ENCODE results near the gene SLFN11. TPM values are rescaled to one million over a fixed set of nuclear protein-coding genes. Genes with fewer than 3 reads are reported as not detected.

The SLFN11 gene
- total RNA-seq, 4 donors from 2014 or later: 58.1 to 127 (median 92.3) TPM

DNA sequence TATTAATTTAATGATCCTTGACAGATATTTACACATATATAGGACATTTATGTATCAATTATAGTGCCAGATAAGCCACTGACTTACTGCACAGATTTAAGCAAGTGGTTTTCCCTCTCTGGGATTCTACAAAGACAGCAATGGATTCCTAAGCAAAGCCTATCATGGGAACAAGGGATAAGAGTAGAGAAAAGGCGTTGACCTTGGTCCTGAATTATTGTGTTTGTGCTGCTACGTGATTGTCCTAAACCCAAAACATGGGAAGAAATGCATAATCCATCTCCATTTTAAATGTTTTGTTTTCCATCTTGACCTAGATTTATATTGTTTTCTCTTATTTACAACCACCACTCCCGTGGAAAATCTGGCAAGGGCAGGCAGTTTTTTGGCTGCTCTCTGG, 14.0 kb downstream of the SLFN11 start:
- no peak for TF ChIP-seq CTCF (IDR thresholded peaks at IDR 0.05)

DNA sequence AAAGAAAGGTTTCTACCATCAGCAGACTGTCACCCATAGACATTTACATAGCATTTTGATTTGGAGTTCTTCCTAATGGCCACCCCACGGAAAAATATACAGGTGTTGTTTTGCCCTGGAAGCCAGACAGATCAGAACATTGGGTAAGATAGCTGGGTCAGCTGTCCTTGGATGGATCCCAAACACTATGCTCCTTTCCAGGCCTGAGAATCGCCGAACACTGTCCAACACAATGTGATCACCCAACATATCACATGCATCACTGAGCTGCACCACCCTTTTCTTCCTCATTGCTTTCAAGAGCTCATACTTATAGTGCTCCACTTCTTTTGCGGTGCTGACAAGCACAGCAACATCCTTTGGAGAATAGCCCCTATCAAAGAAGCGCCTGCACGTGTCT, 21.1 kb downstream of the SLFN11 start:
- ATAC-seq (ENCODE audit: low FRiP score) (no peak), DNase-seq (ENCODE audit: low spot score) (no peak)
- TF ChIP-seq CTCF (IDR thresholded peaks at IDR 0.05): no peak

More for the DNA sequence above, 14.0 kb downstream of the SLFN11 start:
- ATAC-seq (ENCODE audit: low FRiP score) (no peak), DNase-seq (ENCODE audit: low spot score) (no peak)

DNA sequence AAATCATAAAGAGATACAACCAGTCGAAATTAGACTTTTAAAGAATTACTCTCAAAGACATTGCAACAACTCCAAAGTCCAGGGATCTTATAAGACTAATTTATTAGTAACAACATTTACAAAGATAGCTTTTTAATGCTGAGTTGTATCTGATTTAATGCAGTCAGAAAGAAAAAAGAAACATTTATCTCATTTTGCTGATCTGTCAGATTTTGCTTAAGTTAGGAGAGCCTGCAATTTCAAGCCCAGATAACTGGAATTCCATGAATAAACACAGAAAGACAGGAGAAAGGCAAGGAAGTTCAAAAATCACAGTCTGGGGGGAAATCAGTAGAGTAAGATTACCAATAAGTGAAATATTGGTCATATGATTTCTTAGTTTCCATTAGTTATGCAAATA, 22.9 kb downstream of the SLFN11 start:
- no peak for TF ChIP-seq CTCF (IDR thresholded peaks at IDR 0.05)
- DNase-seq (ENCODE audit: low spot score): no peak
- ATAC-seq (ENCODE audit: low FRiP score): no peak

DNA sequence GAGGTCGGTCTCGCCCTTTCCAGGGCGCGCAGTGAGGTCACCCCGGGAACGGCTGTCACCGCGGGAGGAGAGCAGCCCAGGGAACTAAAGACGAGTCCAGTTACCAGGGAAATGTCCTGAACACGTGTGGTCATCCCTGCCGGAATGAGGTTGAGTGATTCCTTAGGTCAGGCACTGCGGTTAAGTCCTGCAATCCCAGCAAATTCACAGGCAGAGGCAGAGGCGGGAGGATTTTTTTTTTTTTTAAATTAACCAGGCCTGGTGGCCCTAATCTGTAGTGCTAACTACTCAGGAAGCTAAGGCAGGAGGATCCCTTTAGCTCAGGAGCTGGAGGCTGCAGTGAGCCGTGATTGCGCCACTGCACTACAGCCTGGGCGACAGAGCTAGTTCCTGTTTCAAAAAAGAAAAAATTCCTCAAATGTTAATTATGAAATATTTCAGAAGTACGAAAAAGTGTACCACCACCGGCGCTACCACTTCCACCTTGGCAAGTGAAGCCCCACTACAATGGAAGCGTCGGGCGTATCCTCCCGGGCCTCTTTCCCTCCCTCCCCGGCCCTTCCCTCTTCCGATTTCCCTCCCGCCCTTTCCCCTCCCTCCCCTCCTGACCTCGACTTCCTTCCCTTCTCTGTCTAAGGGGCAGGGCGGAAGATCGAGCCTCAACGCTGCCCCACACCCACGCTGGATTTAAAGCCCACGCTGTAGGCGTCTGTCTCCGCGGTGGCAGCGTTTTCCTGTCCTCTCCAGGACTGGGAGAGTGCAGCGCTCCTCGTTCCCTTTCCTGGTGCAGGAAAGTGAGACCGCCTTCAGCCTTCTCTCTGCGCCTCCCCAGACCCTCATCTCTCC, 27.3 kb downstream of the SLFN11 start:
- TF ChIP-seq CTCF (IDR thresholded peaks at IDR 0.05): no peak
- ATAC-seq (ENCODE audit: low FRiP score) (peak; percentile 74), DNase-seq (ENCODE audit: low spot score) (peak; percentile 34)

- ATAC-seq (ENCODE audit: low FRiP score): no peak
- DNase-seq (ENCODE audit: low spot score): no peak
- no peak for TF ChIP-seq CTCF (IDR thresholded peaks at IDR 0.05)
Measured at GRCh38 chr17:35345445-35345925, 27.9 kb downstream of the SLFN11 start.

- TF ChIP-seq CTCF (IDR thresholded peaks at IDR 0.05): no peak
- no peak for DNase-seq (ENCODE audit: low spot score)
- ATAC-seq (ENCODE audit: low FRiP score): no peak
Measured at GRCh38 chr17:35344262-35344661, 29.2 kb downstream of the SLFN11 start.

- no peak for TF ChIP-seq CTCF (IDR thresholded peaks at IDR 0.05)
- ATAC-seq (ENCODE audit: low FRiP score) (no peak), DNase-seq (ENCODE audit: low spot score) (no peak)
Measured at GRCh38 chr17:35342276-35342675, 31.1 kb downstream of the SLFN11 start.

Measured in omental fat pad (tissue), 4 donors.